ENCODE results near the gene ABHD12B. TPM values are rescaled to one million over a fixed set of nuclear protein-coding genes. Genes with fewer than 3 reads are reported as not detected.

The ABHD12B gene
- total and polyA plus RNA-seq, 9 of the 15 experiments (the other 6 are each of a cell fraction or from before 2014, with no cell fraction given): not detected

DNA sequence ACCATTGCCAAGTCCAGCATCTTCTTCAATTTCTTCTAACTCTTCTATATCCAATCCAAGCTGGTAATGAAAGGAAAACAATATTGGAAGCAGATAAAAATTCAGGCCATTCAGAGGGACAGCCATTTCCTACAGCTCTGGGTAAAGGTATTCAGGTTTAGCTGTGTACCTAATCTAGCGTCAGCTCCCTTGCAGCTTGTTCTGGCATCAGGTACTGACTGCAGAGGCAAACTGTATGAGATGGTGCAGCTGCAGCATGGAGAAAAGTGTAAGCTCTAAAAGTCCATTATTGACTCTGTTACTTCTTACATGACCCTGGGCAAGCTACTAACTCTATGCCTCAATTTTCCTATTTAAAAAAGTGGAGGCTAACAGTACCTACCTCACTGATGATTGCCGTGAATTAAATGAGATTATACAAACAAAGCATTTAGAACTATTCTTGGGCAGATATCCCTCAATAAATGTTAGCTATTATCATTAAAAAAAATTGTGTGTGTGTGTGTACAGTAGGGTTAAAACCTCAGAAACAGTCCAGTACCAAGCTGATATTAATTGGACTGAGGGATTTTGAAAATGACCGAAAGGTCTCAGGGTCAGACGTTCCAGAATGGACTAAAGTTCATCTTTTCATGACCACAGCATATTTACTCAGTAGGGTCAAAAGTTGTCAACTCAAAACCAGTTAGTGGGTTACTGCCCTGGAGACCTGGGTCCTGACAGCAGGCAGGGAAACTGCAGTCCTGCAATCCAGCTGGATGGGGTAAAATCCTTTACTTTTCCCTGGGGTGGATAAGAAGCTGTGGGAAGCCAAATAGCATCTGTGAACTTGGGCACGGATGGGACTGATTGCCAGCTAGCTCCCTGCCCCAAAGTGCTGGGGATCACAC lies 63.5 kb downstream of the ABHD12B start:
- no peaks in the 10 kb centered on the region; the same call in 1 of the 2 replicates for H4K20me1 ChIP-seq (replicated peaks; ENCODE audit: control insufficient read depth, insufficient read depth, low read length)
- no TSS peak for BruUV-seq (replicated peaks)
- no peaks in the 10 kb centered on the region for H3K9me3 ChIP-seq (replicated peaks; ENCODE audit: control insufficient read depth, insufficient read depth, low read depth, low read length)
- no peak overlapping the region for H2AFZ ChIP-seq (ENCODE audit: low read depth, low read length)
- intact Hi-C loops (cut with micrococcal nuclease) (no loop called here), in situ Hi-C loops (cut with MboI) (no loop called here)
- no peak for ATAC-seq
- no peak for FAIRE-seq
- no peak overlapping the region for H3K4me3 ChIP-seq
- H3K4me2 ChIP-seq (ENCODE audit: insufficient read depth, low read length): no peak overlapping the region
- no peaks in the 10 kb centered on the region for H3K27me3 ChIP-seq (ENCODE audit: control insufficient read depth in 2 of 2, insufficient read depth in 2 of 2, low read length in 2 of 2)
- ChIA-PET CTCF (ENCODE audit: low intra/inter-chr PET ratio) (no interaction called here), POLR2A (no interaction called here)
- H3K27ac ChIP-seq (ENCODE audit: extremely low read depth, low read depth, low read length): no peak overlapping the region
- peaks cover 0 to 10% of the 10 kb centered on the region in 2 experiments; a peak in 4 of 5 replicates for H3K4me1 ChIP-seq (replicated peaks in 1 of 2; ENCODE audit: control insufficient read depth in 2 of 2, insufficient read depth in 2 of 2, low read length in 2 of 2)
- no peaks in the 10 kb centered on the region for H3K79me2 ChIP-seq (ENCODE audit: control insufficient read depth, insufficient read depth, low read length)
- H3K9ac ChIP-seq (ENCODE audit: insufficient read depth in 1 of 2, low read depth in 2 of 2, low read length in 2 of 2): no peak overlapping the region
- DNase-seq (ENCODE audit: extremely low read depth in 1 of 4, low spot score in 3 of 4): no peak
- H3K36me3 ChIP-seq (ENCODE audit: control insufficient read depth, insufficient read depth, low read length): peaks cover 16% of the 10 kb centered on the region; the same call in 2 of the 3 replicates
- TF ChIP-seq GATAD2A (IDR thresholded peaks at IDR 0.05): no peak
- TF ChIP-seq, protein P1, sequence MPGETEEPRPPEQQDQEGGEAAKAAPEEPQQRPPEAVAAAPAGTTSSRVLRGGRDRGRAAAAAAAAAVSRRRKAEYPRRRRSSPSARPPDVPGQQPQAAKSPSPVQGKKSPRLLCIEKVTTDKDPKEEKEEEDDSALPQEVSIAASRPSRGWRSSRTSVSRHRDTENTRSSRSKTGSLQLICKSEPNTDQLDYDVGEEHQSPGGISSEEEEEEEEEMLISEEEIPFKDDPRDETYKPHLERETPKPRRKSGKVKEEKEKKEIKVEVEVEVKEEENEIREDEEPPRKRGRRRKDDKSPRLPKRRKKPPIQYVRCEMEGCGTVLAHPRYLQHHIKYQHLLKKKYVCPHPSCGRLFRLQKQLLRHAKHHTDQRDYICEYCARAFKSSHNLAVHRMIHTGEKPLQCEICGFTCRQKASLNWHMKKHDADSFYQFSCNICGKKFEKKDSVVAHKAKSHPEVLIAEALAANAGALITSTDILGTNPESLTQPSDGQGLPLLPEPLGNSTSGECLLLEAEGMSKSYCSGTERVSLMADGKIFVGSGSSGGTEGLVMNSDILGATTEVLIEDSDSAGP (CRISPR knock-in tag; IDR thresholded peaks at IDR 0.05): no peak
- TF ChIP-seq DNMT1 (IDR thresholded peaks at IDR 0.05): no peak
- TF ChIP-seq NUFIP1 (IDR thresholded peaks at IDR 0.05; ENCODE audit: partially characterized antibody): no peak
- TF ChIP-seq HDGF (IDR thresholded peaks at IDR 0.05): no peak
- TF ChIP-seq, protein P2, sequence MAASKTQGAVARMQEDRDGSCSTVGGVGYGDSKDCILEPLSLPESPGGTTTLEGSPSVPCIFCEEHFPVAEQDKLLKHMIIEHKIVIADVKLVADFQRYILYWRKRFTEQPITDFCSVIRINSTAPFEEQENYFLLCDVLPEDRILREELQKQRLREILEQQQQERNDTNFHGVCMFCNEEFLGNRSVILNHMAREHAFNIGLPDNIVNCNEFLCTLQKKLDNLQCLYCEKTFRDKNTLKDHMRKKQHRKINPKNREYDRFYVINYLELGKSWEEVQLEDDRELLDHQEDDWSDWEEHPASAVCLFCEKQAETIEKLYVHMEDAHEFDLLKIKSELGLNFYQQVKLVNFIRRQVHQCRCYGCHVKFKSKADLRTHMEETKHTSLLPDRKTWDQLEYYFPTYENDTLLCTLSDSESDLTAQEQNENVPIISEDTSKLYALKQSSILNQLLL (CRISPR knock-in tag; IDR thresholded peaks at IDR 0.05; ENCODE audit: borderline replicate concordance): no peak
- TF ChIP-seq, protein P3, sequence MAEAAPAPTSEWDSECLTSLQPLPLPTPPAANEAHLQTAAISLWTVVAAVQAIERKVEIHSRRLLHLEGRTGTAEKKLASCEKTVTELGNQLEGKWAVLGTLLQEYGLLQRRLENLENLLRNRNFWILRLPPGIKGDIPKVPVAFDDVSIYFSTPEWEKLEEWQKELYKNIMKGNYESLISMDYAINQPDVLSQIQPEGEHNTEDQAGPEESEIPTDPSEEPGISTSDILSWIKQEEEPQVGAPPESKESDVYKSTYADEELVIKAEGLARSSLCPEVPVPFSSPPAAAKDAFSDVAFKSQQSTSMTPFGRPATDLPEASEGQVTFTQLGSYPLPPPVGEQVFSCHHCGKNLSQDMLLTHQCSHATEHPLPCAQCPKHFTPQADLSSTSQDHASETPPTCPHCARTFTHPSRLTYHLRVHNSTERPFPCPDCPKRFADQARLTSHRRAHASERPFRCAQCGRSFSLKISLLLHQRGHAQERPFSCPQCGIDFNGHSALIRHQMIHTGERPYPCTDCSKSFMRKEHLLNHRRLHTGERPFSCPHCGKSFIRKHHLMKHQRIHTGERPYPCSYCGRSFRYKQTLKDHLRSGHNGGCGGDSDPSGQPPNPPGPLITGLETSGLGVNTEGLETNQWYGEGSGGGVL (CRISPR knock-in tag; IDR thresholded peaks at IDR 0.05): no peak
- no peak for TF ChIP-seq ZNF24 (IDR thresholded peaks at IDR 0.05)
- no peak for TF ChIP-seq ZNF77 (CRISPR knock-in tag; IDR thresholded peaks at IDR 0.05)
- TF ChIP-seq HDAC3 (IDR thresholded peaks at IDR 0.05; ENCODE audit: borderline replicate concordance, partially characterized antibody): no peak
- no peak for TF ChIP-seq ELF4 (CRISPR knock-in tag; IDR thresholded peaks at IDR 0.05)
- TF ChIP-seq POU5F1 (IDR thresholded peaks at IDR 0.05; ENCODE audit: borderline replicate concordance, low read depth, low read length, partially characterized antibody): no peak
- TF ChIP-seq, protein P4, sequence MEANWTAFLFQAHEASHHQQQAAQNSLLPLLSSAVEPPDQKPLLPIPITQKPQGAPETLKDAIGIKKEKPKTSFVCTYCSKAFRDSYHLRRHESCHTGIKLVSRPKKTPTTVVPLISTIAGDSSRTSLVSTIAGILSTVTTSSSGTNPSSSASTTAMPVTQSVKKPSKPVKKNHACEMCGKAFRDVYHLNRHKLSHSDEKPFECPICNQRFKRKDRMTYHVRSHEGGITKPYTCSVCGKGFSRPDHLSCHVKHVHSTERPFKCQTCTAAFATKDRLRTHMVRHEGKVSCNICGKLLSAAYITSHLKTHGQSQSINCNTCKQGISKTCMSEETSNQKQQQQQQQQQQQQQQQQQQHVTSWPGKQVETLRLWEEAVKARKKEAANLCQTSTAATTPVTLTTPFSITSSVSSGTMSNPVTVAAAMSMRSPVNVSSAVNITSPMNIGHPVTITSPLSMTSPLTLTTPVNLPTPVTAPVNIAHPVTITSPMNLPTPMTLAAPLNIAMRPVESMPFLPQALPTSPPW (CRISPR knock-in tag; IDR thresholded peaks at IDR 0.05): no peak
- TF ChIP-seq ZNF583 (CRISPR knock-in tag; IDR thresholded peaks at IDR 0.05): no peak
- no peak for TF ChIP-seq ZNF354B (CRISPR knock-in tag; IDR thresholded peaks at IDR 0.05)
- no peak for TF ChIP-seq HLTF (IDR thresholded peaks at IDR 0.05)
- no peak for TF ChIP-seq SMARCA4 (IDR thresholded peaks at IDR 0.05)
- WGBS (ENCODE audit: insufficient coverage, low coverage, missing lambda C conversion rate): 44% methylated on average over 5 of the region's 5 CpGs
- H3K9me1 ChIP-seq (ENCODE audit: control insufficient read depth, insufficient read depth, low read length): peaks cover 3% of the 10 kb centered on the region
